GM12873 (cell line): ENCODE data around the gene LITAFD.

ENCODE experiments used
- CTCF ChIP-seq: IDR thresholded peaks from 2 replicates; pipeline ENCODE4 v1.5.1; 2012; ENCODE audit warnings: low read depth, mild to moderate bottlenecking, moderate library complexity, low read length, control low read depth; ENCODE audit not compliant: insufficient read depth; ENCODE audit errors: missing control alignments

The LITAFD gene

GRCh38 chr16:8862309-8863130, 19.6 kb upstream of the LITAFD start:
- TF ChIP-seq CTCF, result no peak

- no peak for TF ChIP-seq CTCF
Measured at GRCh38 chr16:8863594-8864424, 18.3 kb upstream of the LITAFD start.

GRCh38 chr16:8864480-8865110, 17.6 kb upstream of the LITAFD start:
- no peak for TF ChIP-seq CTCF

- TF ChIP-seq CTCF, result no peak
Measured at GRCh38 chr16:8865145-8865882, 16.8 kb upstream of the LITAFD start.

GRCh38 chr16:8866118-8866883, 15.8 kb upstream of the LITAFD start:
- TF ChIP-seq CTCF, result no peak

- no peak for TF ChIP-seq CTCF
Measured at GRCh38 chr16:8866884-8867215, 15.3 kb upstream of the LITAFD start.
